ENCODE measurements around the gene PAK6. TPM values are rescaled to one million over a fixed set of nuclear protein-coding genes. Genes with fewer than 3 reads are reported as not detected.
A peak's percentile ranks its signal among the peaks of the same experiment; 100 is the strongest.

Gene PAK6
- total RNA-seq, 1 donor from 2014 or later, result 5.7 TPM

GRCh38 chr15:40204100-40204499 is 34.8 kb upstream of the PAK6 start:
- no peaks in the 10 kb centered on the region for H3K9me3 ChIP-seq
- no peaks in the 10 kb centered on the region for H3K27me3 ChIP-seq
- TF ChIP-seq CTCF (IDR thresholded peaks at IDR 0.05), result no peak

GRCh38 chr15:40217166-40217824 is 21.6 kb upstream of the PAK6 start:
- no peak overlapping the region for H3K27ac ChIP-seq
- H3K36me3 ChIP-seq, result no peaks in the 10 kb centered on the region
- H3K9me3 ChIP-seq, result no peaks in the 10 kb centered on the region
- no peaks in the 10 kb centered on the region for H3K27me3 ChIP-seq
- ATAC-seq, result peak; percentile 99
- TF ChIP-seq CTCF (IDR thresholded peaks at IDR 0.05), result peak; percentile 92
- no peaks in the 10 kb centered on the region for H3K4me1 ChIP-seq
- intact Hi-C loops (cut with DNase I), result loop anchor here (5.0 kb wide), 1 partner anchor 55 kb away; no protein-coding TSS in a partner anchor
- DNase-seq, result no peak
- no peak overlapping the region for H3K4me3 ChIP-seq

More at GRCh38 chr15:40204100-40204499, 34.8 kb upstream of the PAK6 start:
- ATAC-seq (no peak), DNase-seq (no peak)
- Histone ChIP-seq H3K36me3 (no peaks in the 10 kb centered on the region), H3K4me3 (no peak overlapping the region), H3K27ac (no peak overlapping the region), H3K4me1 (no peaks in the 10 kb centered on the region)
- intact Hi-C loops (cut with DNase I), result no loop called here

- no peak for ATAC-seq
- no peak overlapping the region for H3K4me3 ChIP-seq
- no peaks in the 10 kb centered on the region for H3K27me3 ChIP-seq
- no peaks in the 10 kb centered on the region for H3K36me3 ChIP-seq
- intact Hi-C loops (cut with DNase I), result loop anchor here (5.0 kb wide), 1 partner anchor 52 kb away; no protein-coding TSS in a partner anchor
- no peak overlapping the region for H3K27ac ChIP-seq
- no peak for TF ChIP-seq CTCF (IDR thresholded peaks at IDR 0.05)
- H3K9me3 ChIP-seq, result no peaks in the 10 kb centered on the region
- no peak for DNase-seq
- no peaks in the 10 kb centered on the region for H3K4me1 ChIP-seq
These were observed 19.1 kb upstream of the PAK6 start for GRCh38 chr15:40219801-40220200.

GRCh38 chr15:40222131-40222530 is 16.7 kb upstream of the PAK6 start:
- no peaks in the 10 kb centered on the region for H3K27me3 ChIP-seq
- H3K36me3 ChIP-seq, result no peaks in the 10 kb centered on the region
- no peak for ATAC-seq
- DNase-seq, result no peak
- H3K27ac ChIP-seq, result no peak overlapping the region
- no peak for TF ChIP-seq CTCF (IDR thresholded peaks at IDR 0.05)
- intact Hi-C loops (cut with DNase I), result no loop called here
- H3K4me3 ChIP-seq, result no peak overlapping the region
- H3K4me1 ChIP-seq, result no peaks in the 10 kb centered on the region
- H3K9me3 ChIP-seq, result no peaks in the 10 kb centered on the region

- H3K27ac ChIP-seq, result no peak overlapping the region
- no peaks in the 10 kb centered on the region for H3K9me3 ChIP-seq
- no peaks in the 10 kb centered on the region for H3K4me1 ChIP-seq
- intact Hi-C loops (cut with DNase I), result no loop called here
- no peaks in the 10 kb centered on the region for H3K27me3 ChIP-seq
- no peak overlapping the region for H3K4me3 ChIP-seq
- H3K36me3 ChIP-seq, result no peaks in the 10 kb centered on the region
- no peak for TF ChIP-seq CTCF (IDR thresholded peaks at IDR 0.05)
- DNase-seq, result no peak
- ATAC-seq, result no peak
These were observed 12.1 kb upstream of the PAK6 start for GRCh38 chr15:40226736-40227135.
